PC-3 (cell line): ENCODE data around the gene DVL1. TPM values are rescaled to one million over a fixed set of nuclear protein-coding genes. Genes with fewer than 3 reads are reported as not detected.

Source experiments
- ATAC-seq: fragments of 200-7000 bp; cut with Tn5 transposase; 2 replicates; pipeline ENCODE4 v1.9.1; 2020; ENCODE audit warnings: mild to moderate bottlenecking, moderate library complexity
- BruUV-seq: library from RNA; stranded (reverse); fragments of 400-500 nt; replicated peaks from 2 replicates; lab custom pipeline; 2021; lab: Mats Ljungman, UMichigan
- CTCF ChIA-PET: fragments of 300-600 bp; sonication (Branson Sonifier 250); formaldehyde crosslinking; loops from one replicate; lab custom pipeline; 2022; ENCODE audit warnings: antibody characterized with exemption; lab: Charles Lee
- POLR2A ChIA-PET: fragments of 300-600 bp; sonication (Branson Sonifier 250); formaldehyde crosslinking; loops from one replicate; lab custom pipeline; 2022; ENCODE audit warnings: antibody characterized with exemption; ENCODE audit not compliant: unreplicated experiment; lab: Charles Lee
- DNase-seq: peaks from one replicate; pipeline ENCODE4 v3.0.0-alpha.2; 2015
- H2AFZ ChIP-seq: fragments of 300-600 bp; sonication (generic); 2 replicates; pipeline ENCODE4 v1.6.0; 2016; ENCODE audit warnings: antibody characterized with exemption, low read length
- H3F3A ChIP-seq: fragments of 300-600 bp; sonication (generic); one replicate; pipeline ENCODE4 v1.6.0; 2017; ENCODE audit warnings: antibody characterized with exemption, low read length, control low read depth, mild to moderate bottlenecking; ENCODE audit not compliant: unreplicated experiment
- H3K27ac ChIP-seq: fragments of 300-600 bp; sonication (generic); 2 replicates; pipeline ENCODE4 v1.5.1; 2016; ENCODE audit warnings: mild to moderate bottlenecking, low read length
- H3K27me3 ChIP-seq: fragments of 300-600 bp; sonication (generic); 2 replicates; pipeline ENCODE4 v1.6.1; 2016; ENCODE audit warnings: low read length, mixed read lengths
- H3K36me3 ChIP-seq: fragments of 300-600 bp; sonication (generic); 2 replicates; pipeline ENCODE4 v1.6.1; 2016; ENCODE audit warnings: low read depth, mixed run types, low read length, mixed read lengths
- H3K4me1 ChIP-seq: fragments of 300-600 bp; sonication (generic); 2 replicates; pipeline ENCODE4 v1.5.1; 2016; ENCODE audit warnings: low read length; ENCODE audit not compliant: insufficient read depth
- H3K4me2 ChIP-seq: fragments of 300-600 bp; sonication (generic); 2 replicates; pipeline ENCODE4 v1.6.0; 2016; ENCODE audit warnings: low read length
- H3K4me3 ChIP-seq: fragments of 300-600 bp; sonication (generic); 2 replicates; pipeline ENCODE4 v1.5.1; 2016; ENCODE audit warnings: mild to moderate bottlenecking, low read length, mixed read lengths
- H3K79me2 ChIP-seq: fragments of 300-600 bp; sonication (generic); 2 replicates; pipeline ENCODE4 v1.6.1; 2017; ENCODE audit warnings: low read length, mixed read lengths
- H3K9ac ChIP-seq: fragments of 300-600 bp; sonication (generic); 2 replicates; pipeline ENCODE4 v1.6.0; 2016; ENCODE audit warnings: mild to moderate bottlenecking, low read length
- H3K9me2 ChIP-seq: fragments of 300-600 bp; sonication (generic); replicated peaks from 2 replicates; pipeline ENCODE4 v1.6.1; 2016; ENCODE audit warnings: mixed run types, low read length, mixed read lengths
- H3K9me3 ChIP-seq: fragments of 300-600 bp; sonication (generic); 2 replicates; pipeline ENCODE4 v1.6.1; 2016; ENCODE audit warnings: low read length, mixed read lengths
- H4K20me1 ChIP-seq: fragments of 300-600 bp; sonication (generic); 2 replicates; pipeline ENCODE4 v1.6.1; 2016; ENCODE audit warnings: low read length, mixed read lengths
- EZH2 ChIP-seq: fragments of 300-600 bp; sonication (generic); IDR thresholded peaks from one replicate; pipeline ENCODE4 v1.6.1; 2017; ENCODE audit warnings: antibody characterized with exemption, mild to moderate bottlenecking, low read length; ENCODE audit not compliant: unreplicated experiment
- EZH2phosphoT487 ChIP-seq: fragments of 300-600 bp; sonication (generic); IDR thresholded peaks from 2 replicates; pipeline ENCODE4 v1.6.1; 2018; ENCODE audit warnings: mild to moderate bottlenecking, antibody characterized with exemption, low read length, borderline replicate concordance
- intact Hi-C: fragments of 100-400 bp; cut with micrococcal nuclease; formaldehyde crosslinking; loops from 2 replicates; pipeline ENCODE4 v1.9.0; 2023
- total RNA-seq: library from RNA; depleted of rRNA; stranded (reverse); fragments of >200 nt; gene quantifications from 2 replicates; pipeline ENCODE4 v1.2.3, GENCODE V29; 2014
- TF ChIP-seq, protein P1 (sequence below): fragments of 300-600 bp; sonication (generic); conservative IDR thresholded peaks from 2 replicates; pipeline ENCODE4 v1.5.1; 2017; ENCODE audit warnings: antibody characterized with exemption, low read depth, mild to moderate bottlenecking, low read length

Gene DVL1
- total RNA-seq, 1 experiment from 2014 or later, result 626 TPM

DNA sequence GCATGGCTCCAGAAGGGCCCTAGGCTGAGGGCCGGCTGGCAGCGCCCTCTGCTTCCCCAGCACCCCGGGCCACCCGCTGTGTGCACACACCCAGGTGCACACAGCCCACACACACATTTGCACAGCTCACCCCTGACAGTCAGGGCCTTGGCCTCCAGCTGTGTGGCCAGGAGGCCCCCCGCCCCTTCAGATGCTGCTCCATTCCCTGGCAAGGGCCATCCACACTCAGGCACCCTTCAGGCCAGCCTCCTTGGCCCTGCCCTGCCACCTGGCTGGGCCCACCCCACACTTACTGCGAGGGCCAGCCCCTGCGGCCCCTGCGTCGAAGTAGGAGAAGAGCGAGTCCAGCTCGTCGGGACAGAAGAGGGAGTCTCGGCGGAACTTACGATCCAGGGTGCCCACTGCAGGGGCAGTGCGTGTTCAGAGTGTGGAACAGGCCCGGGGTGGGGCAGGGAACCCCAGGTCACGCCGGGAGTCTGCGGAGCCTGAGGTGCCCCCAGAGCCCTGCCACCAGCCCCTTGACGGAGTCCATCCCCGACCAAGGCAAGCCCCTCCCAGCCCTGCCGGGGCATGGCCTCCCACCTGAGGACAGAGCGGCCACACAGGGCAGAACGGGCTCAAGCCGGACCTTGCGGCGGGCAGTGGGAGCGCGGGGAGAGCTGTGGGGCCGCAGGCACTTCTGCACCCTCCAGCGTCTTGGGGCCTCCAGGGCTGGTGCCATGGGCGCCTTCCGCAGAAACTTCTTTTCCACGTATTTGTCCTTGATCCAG is 53.9 kb downstream of the DVL1 start:
- no peak overlapping the region for H3K9ac ChIP-seq
- H3K4me2 ChIP-seq, result no peak overlapping the region
- no peak overlapping the region for H2AFZ ChIP-seq
- DNase-seq (no peak), ATAC-seq (no peak)
- H4K20me1 ChIP-seq, result no peaks in the 10 kb centered on the region
- no peak overlapping the region for H3K27ac ChIP-seq
- no peak overlapping the region for H3K4me3 ChIP-seq
- intact Hi-C loops, result no loop called here
- peaks cover 12% of the 10 kb centered on the region for H3K4me1 ChIP-seq
- no TSS peak for BruUV-seq
- H3F3A ChIP-seq, result no peaks in the 10 kb centered on the region
- no peaks in the 10 kb centered on the region for H3K9me3 ChIP-seq
- TF ChIP-seq, protein P1, sequence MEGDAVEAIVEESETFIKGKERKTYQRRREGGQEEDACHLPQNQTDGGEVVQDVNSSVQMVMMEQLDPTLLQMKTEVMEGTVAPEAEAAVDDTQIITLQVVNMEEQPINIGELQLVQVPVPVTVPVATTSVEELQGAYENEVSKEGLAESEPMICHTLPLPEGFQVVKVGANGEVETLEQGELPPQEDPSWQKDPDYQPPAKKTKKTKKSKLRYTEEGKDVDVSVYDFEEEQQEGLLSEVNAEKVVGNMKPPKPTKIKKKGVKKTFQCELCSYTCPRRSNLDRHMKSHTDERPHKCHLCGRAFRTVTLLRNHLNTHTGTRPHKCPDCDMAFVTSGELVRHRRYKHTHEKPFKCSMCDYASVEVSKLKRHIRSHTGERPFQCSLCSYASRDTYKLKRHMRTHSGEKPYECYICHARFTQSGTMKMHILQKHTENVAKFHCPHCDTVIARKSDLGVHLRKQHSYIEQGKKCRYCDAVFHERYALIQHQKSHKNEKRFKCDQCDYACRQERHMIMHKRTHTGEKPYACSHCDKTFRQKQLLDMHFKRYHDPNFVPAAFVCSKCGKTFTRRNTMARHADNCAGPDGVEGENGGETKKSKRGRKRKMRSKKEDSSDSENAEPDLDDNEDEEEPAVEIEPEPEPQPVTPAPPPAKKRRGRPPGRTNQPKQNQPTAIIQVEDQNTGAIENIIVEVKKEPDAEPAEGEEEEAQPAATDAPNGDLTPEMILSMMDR, result no peak
- TF ChIP-seq EZH2phosphoT487 (no peak), EZH2 (no peak)
- no peaks in the 10 kb centered on the region for H3K79me2 ChIP-seq
- no peaks in the 10 kb centered on the region for H3K27me3 ChIP-seq
- H3K36me3 ChIP-seq, result no peaks in the 10 kb centered on the region
- ChIA-PET POLR2A (no interaction called here), CTCF (no interaction called here)
- H3K9me2 ChIP-seq, result no peaks in the 10 kb centered on the region

DNA sequence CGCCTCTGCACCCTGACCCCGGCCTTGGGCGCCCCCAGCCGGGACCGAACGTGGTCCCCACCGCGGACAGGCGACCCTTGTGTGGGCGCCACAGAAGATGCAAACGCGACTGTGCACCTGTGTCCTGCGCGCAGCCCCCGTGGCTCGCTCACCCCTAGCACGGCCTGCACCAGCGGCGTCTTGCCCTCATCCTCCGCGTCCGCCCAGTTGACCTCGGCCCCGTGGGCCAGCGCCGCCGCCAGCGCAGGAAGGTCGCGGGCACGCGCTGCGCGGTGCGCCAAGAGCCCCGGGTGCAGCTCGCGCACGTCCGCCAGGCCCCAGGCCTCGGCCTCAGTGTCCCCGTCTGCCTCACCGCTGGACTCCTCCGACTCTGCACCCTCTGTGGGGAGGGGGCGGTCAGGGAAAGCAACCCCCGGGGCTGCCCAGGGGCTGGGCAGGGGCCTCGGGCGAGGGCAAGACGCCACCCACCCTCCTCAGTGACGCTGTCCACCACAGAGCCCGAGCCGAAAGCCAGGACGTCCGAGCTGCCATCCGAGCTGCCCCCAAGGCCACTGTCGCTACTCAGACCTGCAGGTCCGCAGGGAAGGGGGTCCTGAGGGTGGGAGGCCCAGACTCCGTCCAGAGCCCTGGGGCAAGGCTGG is 54.8 kb downstream of the DVL1 start:
- Histone ChIP-seq H3K9ac (no peak overlapping the region), H3K27me3 (no peaks in the 10 kb centered on the region), H3K4me2 (no peak overlapping the region), H3K9me2 (no peaks in the 10 kb centered on the region), H3F3A (no peaks in the 10 kb centered on the region), H3K79me2 (no peaks in the 10 kb centered on the region), H3K36me3 (no peaks in the 10 kb centered on the region), H3K27ac (no peak overlapping the region), H2AFZ (no peak overlapping the region), H3K4me1 (peaks cover 12% of the 10 kb centered on the region), H3K4me3 (no peak overlapping the region), H3K9me3 (no peaks in the 10 kb centered on the region), H4K20me1 (no peaks in the 10 kb centered on the region)
- ChIA-PET POLR2A (no interaction called here), CTCF (interaction anchor here (0.5 kb wide), 1 partner anchor 44 kb away, joined by 3 read pairs; no protein-coding TSS in a partner anchor)
- DNase-seq, result no peak
- no peak for ATAC-seq
- no TSS peak for BruUV-seq
- TF ChIP-seq EZH2phosphoT487 (no peak), EZH2 (no peak)
- TF ChIP-seq, protein P1, result no peak
- intact Hi-C loops, result loop anchor here (5.0 kb wide), 1 partner anchor 57 kb away; no protein-coding TSS in a partner anchor
